Measurements from ENCODE around the gene CARNS1.

The CARNS1 gene, protein sequence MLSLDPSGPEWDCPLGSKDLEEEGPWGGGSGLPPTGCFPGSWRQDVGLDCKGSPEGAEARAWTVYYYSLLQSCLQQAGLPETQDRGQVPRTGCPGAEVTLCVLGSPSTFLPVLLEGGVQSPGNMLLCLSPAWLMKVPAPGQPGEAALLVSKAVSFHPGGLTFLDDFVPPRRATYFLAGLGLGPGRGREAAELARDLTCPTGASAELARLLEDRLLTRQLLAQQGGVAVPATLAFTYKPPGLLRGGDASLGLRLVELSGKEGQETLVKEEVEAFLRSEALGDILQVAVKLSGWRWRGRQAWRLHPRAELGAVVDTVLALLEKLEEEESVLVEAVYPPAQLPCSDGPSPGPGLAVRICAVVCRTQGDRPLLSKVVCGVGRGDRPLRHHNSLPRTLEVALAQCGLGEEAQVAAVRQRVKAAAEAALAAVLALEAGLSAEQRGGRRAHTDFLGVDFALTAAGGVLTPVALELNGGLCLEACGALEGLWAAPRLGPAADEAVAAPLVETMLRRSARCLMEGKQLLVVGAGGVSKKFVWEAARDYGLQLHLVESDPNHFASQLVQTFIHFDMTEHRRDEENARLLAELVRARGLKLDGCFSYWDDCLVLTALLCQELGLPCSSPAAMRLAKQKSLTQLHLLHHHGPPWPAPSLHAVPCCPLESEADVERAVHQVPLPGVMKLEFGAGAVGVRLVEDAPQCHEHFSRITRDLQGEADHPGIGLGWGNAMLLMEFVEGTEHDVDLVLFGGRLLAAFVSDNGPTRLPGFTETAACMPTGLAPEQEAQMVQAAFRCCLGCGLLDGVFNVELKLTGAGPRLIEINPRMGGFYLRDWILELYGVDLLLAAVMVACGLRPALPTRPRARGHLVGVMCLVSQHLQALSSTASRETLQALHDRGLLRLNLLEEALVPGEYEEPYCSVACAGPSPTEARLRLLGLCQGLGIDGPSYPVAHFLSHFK

GRCh38 chr11:67415501-67416304 is at the start of gene CARNS1:
CARNS1 (plus strand) TSS chr11:67415678; CDS start chr11:67416200, 522 bp downstream.
- Mint-ChIP-seq H3K27me3 (no peaks in the 10 kb centered on the region), H3K27ac (peak within 1 kb of the TSS; percentile 70), H3K4me3 (peak within 1 kb of the TSS; percentile 73), H3K36me3 (ENCODE audit: low read depth) (no peaks in the 10 kb centered on the region), H3K4me1 (ENCODE audit: low read depth) (peaks cover 76% of the 10 kb centered on the region), H3K9me3 (no peaks in the 10 kb centered on the region)

- Mint-ChIP-seq H3K27ac (peak overlapping the region; percentile 49), H3K4me1 (ENCODE audit: low read depth) (peaks cover 60% of the 10 kb centered on the region), H3K9me3 (no peaks in the 10 kb centered on the region), H3K27me3 (peaks cover 5% of the 10 kb centered on the region), H3K4me3 (no peak overlapping the region), H3K36me3 (ENCODE audit: low read depth) (no peaks in the 10 kb centered on the region)
Observed at GRCh38 chr11:67365736-67366444, 49.6 kb upstream of the CARNS1 start.

DNA sequence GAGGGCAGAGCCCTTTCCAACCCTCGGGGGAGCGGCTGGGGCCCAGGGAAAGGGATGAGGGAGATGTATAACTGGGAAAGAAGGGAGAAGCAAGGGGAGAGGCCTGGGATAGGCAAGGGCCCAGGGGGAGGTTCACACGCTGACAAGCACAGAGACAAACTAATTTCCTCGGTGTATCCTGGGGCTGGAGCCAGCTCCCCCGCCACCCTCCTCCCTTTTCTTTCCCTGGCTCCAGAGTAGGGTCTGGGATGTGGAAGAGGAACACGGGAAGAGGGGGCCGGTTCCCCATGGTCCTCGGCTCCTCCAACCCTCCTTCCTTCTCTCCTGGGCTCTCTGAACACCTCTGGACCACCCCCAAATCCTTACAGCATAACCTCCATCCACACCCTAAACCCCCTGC is 48.9 kb upstream of the CARNS1 start:
- H3K4me3 Mint-ChIP-seq, result no peak overlapping the region
- H3K9me3 Mint-ChIP-seq, result no peaks in the 10 kb centered on the region
- peak overlapping the region; percentile 49 for H3K27ac Mint-ChIP-seq
- peaks cover 67% of the 10 kb centered on the region for H3K4me1 Mint-ChIP-seq (ENCODE audit: low read depth)
- H3K36me3 Mint-ChIP-seq (ENCODE audit: low read depth), result no peaks in the 10 kb centered on the region
- H3K27me3 Mint-ChIP-seq, result peaks cover 11% of the 10 kb centered on the region

GRCh38 chr11:67366961-67367760 is 48.3 kb upstream of the CARNS1 start:
- peaks cover 71% of the 10 kb centered on the region for H3K4me1 Mint-ChIP-seq (ENCODE audit: low read depth)
- no peak overlapping the region for H3K27ac Mint-ChIP-seq
- no peaks in the 10 kb centered on the region for H3K36me3 Mint-ChIP-seq (ENCODE audit: low read depth)

DNA sequence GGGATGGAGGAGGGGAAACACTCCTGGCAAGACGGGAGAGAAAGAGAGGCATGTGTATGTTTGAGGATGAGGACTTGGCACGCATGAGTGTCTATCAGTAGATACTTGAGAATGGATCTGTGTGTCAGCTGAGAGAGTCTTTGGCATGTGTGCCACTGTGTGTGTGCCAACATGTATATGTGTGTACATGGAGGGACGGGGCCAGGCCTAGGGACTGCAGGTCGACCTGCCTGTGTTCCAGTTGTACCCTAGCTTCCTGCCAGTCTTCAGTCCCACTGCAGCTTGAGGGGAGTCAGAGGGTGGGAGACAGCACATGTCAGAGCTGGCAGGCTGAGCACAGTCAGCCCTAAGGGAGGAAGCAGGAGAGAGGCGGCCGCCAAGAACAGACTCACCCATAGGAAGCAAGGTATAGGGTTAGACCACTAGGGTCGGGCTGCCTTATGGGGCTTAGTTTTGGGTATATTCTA is 47.7 kb upstream of the CARNS1 start:
- Mint-ChIP-seq H3K36me3 (ENCODE audit: low read depth) (no peaks in the 10 kb centered on the region), H3K4me3 (no peak overlapping the region), H3K9me3 (no peaks in the 10 kb centered on the region), H3K27ac (no peak overlapping the region), H3K4me1 (ENCODE audit: low read depth) (peaks cover 71% of the 10 kb centered on the region), H3K27me3 (peaks cover 16% of the 10 kb centered on the region)

More at GRCh38 chr11:67366961-67367760, 48.3 kb upstream of the CARNS1 start:
- Mint-ChIP-seq H3K4me3 (no peak overlapping the region), H3K27me3 (peaks cover 16% of the 10 kb centered on the region), H3K9me3 (no peaks in the 10 kb centered on the region)

DNA sequence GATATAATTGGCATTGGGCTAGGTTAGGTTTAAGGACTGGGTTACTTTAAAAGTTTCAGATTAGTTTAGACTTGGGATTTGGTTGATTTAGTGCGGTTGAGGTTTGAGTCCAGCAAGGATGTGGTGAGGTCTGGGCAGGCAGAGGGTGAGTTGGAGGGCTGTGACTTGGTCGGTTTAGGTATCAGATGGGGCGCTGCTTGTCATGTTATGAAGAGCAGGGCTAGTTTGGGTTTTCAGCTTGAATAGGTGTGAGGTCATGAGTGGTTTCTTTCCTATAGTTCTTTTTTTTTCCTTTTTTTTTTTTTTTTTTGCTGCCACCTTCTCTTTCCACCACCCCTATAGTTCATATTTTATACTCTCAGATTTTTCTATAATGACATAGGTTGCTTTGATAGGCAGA is 46.9 kb upstream of the CARNS1 start:
- Mint-ChIP-seq H3K27me3 (peaks cover 16% of the 10 kb centered on the region), H3K4me3 (peak overlapping the region; percentile 25), H3K27ac (peak overlapping the region; percentile 45), H3K36me3 (ENCODE audit: low read depth) (no peaks in the 10 kb centered on the region), H3K4me1 (ENCODE audit: low read depth) (peaks cover 74% of the 10 kb centered on the region), H3K9me3 (no peaks in the 10 kb centered on the region)

- Mint-ChIP-seq H3K4me3 (peak overlapping the region; percentile 10), H3K36me3 (ENCODE audit: low read depth) (no peaks in the 10 kb centered on the region), H3K27ac (peak overlapping the region; percentile 1), H3K9me3 (no peaks in the 10 kb centered on the region), H3K4me1 (ENCODE audit: low read depth) (peaks cover 74% of the 10 kb centered on the region), H3K27me3 (peaks cover 20% of the 10 kb centered on the region)
Observed at GRCh38 chr11:67369275-67369674, 46.2 kb upstream of the CARNS1 start.

DNA sequence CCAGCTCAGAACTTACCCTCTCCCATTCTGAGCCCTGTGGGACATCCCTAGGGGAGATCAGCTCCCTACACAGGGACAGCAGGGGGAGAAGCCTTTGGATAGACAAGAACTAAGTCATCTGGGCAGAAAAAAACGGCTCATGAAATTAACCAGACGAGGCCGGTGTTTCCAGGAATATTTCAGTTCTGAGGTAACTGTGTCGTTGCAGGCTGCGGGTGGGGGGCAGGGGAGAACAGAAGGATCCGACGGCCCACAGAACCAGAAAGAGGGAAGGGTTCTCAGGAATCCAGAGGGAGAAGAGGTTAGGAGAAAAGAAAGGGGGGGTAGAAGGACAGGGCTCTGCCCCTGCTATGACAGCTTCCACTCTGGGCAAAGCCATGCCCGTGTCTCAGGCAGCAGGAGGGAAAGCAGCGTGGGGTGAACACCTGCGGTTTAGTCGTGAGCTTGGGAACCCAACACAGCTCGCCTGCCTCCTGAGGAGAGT is 45.6 kb upstream of the CARNS1 start:
- Mint-ChIP-seq H3K27me3 (peaks cover 21% of the 10 kb centered on the region), H3K4me1 (ENCODE audit: low read depth) (peaks cover 74% of the 10 kb centered on the region), H3K36me3 (ENCODE audit: low read depth) (no peaks in the 10 kb centered on the region), H3K9me3 (no peaks in the 10 kb centered on the region), H3K27ac (no peak overlapping the region), H3K4me3 (no peak overlapping the region)

- no peak overlapping the region for H3K27ac Mint-ChIP-seq
- no peaks in the 10 kb centered on the region for H3K9me3 Mint-ChIP-seq
- H3K4me3 Mint-ChIP-seq, result no peak overlapping the region
- no peaks in the 10 kb centered on the region for H3K36me3 Mint-ChIP-seq (ENCODE audit: low read depth)
- H3K4me1 Mint-ChIP-seq (ENCODE audit: low read depth), result peaks cover 69% of the 10 kb centered on the region
- H3K27me3 Mint-ChIP-seq, result peaks cover 21% of the 10 kb centered on the region
Observed at GRCh38 chr11:67370351-67371076, 45.0 kb upstream of the CARNS1 start.

DNA sequence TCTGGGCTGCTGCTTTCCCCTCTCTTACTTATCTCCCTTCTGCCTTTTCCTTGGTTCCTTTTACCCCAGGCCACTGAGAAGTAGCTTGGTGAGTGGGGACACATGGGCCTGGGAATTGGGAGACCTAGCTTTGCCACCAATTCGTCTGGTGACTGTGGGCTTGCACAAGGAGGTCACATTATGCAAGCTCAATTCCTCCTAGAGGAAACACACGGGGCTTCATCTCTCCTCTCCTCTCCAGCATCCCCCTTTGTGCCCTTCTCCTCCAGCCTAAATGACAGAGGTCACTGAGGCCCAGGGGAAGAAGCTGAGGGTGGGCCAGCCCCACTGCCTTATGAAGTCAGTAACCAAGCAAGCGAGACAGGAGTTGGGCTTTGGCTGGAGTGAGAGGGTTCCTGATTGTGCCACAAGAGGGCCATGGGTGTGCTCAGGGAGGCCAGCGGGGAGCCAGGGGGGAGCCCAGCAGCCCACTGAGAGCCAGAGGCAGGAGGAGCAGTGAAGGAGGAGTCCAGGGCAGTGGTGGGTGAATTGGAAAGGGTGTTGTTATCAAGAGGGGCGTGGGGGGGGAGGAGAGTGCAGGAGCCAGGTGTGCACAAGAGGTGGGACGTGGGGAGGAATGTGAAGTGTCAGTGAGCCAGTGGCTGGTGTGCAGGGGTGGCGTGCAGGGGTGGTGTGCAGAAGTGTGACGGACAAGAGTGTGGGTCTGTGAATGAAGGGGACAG is 44.1 kb upstream of the CARNS1 start:
- no peaks in the 10 kb centered on the region for H3K9me3 Mint-ChIP-seq
- peak overlapping the region; percentile 79 for H3K4me3 Mint-ChIP-seq
- H3K4me1 Mint-ChIP-seq (ENCODE audit: low read depth), result peaks cover 60% of the 10 kb centered on the region
- peaks cover 21% of the 10 kb centered on the region for H3K27me3 Mint-ChIP-seq
- no peaks in the 10 kb centered on the region for H3K36me3 Mint-ChIP-seq (ENCODE audit: low read depth)
- peak overlapping the region; percentile 67 for H3K27ac Mint-ChIP-seq

DNA sequence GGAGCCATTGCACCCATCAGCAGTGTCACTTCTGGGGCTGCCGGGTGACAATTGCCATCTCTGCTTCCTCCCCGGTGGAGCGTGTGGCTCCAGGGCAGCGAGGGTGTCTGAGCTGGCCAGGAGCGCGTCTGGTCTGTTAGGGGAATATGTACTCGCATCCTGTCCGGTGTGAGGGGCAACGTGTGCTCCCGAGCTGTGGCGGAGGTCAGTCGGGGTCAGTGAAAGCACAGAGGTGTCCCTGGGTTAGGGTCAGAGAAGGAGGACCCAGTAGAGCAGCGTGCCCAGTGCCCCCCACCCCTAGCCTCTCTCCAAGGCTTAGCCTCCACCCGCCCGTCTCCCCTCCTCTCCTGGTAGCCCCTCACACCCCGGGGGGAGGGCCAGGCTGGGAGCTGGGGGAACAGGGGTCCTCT is 43.6 kb upstream of the CARNS1 start:
- Mint-ChIP-seq H3K9me3 (no peaks in the 10 kb centered on the region), H3K4me3 (peak overlapping the region; percentile 79), H3K36me3 (ENCODE audit: low read depth) (no peaks in the 10 kb centered on the region), H3K27me3 (peaks cover 21% of the 10 kb centered on the region), H3K27ac (peak overlapping the region; percentile 67), H3K4me1 (ENCODE audit: low read depth) (peaks cover 60% of the 10 kb centered on the region)

DNA sequence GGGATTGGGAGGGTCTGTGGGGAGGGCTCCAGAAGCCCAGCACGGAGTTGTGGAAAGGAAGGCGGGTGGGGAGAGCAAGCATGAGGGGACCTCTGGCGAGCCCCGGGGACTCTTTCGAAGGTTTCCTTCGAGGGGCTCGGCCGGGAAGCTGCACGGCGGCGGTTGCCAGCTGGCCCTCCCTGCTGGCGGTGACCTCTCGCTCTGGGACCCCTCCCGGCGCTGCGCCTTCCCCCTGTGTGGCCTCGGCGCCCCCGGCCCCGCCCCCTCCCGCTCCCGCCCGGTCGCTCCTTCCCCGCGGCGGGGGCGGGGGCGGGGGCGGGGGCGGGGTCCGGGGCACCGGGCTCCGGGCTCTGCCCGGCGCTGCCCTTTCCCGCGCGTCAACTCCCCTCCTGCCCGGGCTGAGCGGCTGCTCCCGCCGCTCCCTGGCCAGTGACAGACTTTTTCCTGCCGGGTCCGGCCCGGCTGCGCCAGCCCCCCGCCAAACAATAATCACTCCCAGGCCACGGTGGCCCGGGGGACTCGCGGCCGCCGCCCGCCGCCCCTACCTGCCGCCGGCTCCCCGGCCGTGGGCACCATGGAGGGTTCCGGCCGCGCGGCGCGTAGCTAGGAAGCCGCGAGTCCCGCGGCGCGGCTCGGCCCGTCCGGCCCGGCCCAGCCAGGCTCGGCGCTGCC is 43.0 kb upstream of the CARNS1 start:
- Mint-ChIP-seq H3K27me3 (peaks cover 21% of the 10 kb centered on the region), H3K27ac (no peak overlapping the region), H3K9me3 (no peaks in the 10 kb centered on the region), H3K36me3 (ENCODE audit: low read depth) (no peaks in the 10 kb centered on the region), H3K4me1 (ENCODE audit: low read depth) (peaks cover 60% of the 10 kb centered on the region), H3K4me3 (peak overlapping the region; percentile 79)

Data from stimulated activated naive CD8-positive, alpha-beta T cell treated with anti-CD3 and anti-CD28 coated beads, Interleukin-15, Interleukin-2, amounts not matched to agents 100 ng/mL and 50 ng/mL, for 24 hours (primary cell).